ENCODE data around the gene ORC2.
"Not testable (repeated sequence)": the region's sequence is repeated elsewhere in the genome, so short reads cannot be mapped to it uniquely, and the experiment has no call there.

The ORC2 gene

DNA sequence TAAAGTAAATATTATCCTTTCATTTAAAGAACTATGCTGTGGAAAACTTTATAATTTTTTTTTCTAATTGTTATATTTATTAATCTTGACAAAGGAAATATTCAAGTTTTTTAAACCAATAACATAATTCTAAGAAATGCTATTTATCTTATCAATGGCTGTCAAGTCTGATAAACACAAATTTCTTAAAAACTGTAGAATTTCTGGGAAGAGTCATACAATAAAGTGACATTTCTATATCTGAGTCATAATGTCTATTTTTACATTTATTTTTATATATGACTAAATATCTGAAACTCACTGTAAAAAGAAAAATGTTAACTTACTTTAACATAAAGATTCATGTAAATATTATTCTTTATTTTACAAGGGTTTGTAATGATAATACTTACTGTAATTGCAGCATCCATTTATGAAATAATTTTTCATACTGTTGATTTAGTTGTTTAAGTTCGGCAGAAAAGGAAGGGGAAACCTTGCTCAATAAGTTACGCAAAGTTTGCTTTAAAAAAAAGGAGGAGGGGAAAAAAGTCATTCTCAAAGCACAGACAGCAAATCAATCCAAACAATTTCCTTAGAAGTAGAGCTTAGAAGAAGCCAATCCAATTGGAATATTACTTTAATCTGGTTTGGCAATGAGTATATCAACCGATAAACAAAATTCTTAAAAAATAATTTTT is 32.4 kb downstream of the ORC2 start:
- no peak for DNase-seq (ENCODE audit: low read depth in 2 of 2)

DNA sequence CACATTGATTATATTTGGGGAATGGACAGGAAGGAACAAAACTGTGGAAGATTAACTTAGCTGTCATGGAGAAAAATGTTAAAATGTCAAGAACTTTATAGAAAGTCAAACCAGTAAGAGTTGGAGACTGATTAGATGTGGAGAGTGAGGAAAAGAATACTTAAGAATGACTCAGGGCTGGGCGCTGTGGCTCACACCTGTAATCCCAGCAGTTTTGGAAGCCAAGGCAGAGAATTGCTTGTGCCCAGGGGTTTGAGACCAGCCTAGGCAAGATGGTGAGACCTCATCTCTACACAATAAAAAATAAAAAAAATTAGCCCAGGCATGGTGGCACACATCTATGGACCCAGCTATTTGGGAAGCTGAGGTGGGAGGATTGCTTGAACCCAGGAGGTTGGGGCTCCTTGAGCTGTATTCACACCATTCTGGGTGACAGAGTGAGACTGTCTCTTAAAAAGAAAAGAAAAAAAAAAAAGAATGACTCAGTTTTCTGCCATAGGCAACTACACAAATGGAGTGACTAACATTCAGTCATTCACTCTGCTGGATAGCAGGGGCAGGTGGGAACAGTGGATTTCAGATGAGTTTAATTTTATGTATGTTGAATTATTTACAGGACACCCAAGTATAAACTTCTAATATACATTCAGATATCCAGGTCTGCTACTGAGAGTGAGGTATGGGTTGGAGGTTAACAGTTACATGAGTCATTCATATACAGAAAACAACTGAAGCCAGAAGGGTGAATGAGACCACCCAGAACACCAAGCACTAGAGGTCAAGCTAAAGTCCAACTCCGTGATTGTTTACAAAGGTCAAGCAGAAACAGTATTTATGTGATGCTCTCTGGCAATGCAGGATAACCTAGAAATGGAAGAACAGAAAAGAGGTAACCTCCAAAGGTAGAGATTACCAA is 33.9 kb downstream of the ORC2 start:
- DNase-seq (ENCODE audit: low read depth in 2 of 2) = no peak

DNA sequence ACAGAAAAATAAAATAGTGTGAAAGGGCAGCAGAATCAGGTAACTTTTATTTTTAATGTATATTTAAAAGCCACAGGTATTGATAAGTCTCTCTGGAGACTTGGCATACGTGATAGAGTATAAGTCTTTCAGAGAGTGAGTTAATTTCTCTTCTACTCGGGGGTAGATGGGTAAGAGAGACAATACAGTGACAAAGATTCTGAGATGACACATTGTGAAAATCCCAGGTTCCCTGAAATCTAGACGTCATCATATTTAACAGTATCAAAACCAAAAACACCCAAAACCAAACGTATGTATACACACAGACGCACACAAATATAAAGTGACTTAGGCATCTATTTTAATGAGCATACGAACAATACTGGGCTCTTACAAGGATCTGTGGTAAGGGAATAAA is 41.0 kb downstream of the ORC2 start:
- DNase-seq (ENCODE audit: low read depth in 2 of 2) = no peak

DNA sequence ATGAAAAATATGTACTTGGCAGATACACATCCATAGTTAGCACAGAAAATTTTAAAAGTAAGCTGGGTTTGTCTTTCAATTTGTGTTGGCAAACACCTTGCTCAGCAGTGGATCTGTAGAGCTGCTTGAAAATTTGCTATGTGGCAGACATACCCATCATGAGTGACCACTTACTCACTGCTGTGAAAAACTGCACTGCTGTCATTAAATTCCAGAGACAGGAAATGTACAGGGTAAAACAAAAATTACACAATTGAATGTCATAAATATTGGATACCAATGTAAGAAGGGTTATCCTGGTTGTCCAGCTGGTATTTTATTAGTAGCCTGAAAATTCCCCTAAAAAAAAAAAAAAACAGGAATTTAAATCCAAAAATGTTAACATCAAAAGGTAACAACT is 49.8 kb downstream of the ORC2 start:
- no peak for DNase-seq (ENCODE audit: low read depth in 2 of 2)

DNA sequence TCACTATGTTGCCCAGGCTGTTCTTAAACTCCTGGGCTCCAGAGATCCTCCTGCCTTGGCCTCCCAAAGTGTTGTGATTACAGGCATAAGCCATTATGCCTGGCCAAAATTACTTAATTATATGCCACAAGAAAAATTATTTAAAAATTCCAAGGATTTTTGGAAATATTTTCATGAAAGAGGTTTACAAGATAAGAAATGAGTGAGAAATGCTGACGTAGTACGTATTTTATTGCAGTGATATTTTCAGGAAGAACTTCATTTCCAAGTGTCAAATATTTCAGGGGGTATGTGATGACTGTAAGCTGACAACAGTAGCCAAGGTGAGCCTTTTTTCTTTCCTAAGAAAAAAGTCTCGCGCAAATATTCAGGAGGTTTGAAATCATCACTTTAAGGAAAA is 53.5 kb downstream of the ORC2 start:
- DNase-seq (ENCODE audit: low read depth in 2 of 2) = no peak

DNA sequence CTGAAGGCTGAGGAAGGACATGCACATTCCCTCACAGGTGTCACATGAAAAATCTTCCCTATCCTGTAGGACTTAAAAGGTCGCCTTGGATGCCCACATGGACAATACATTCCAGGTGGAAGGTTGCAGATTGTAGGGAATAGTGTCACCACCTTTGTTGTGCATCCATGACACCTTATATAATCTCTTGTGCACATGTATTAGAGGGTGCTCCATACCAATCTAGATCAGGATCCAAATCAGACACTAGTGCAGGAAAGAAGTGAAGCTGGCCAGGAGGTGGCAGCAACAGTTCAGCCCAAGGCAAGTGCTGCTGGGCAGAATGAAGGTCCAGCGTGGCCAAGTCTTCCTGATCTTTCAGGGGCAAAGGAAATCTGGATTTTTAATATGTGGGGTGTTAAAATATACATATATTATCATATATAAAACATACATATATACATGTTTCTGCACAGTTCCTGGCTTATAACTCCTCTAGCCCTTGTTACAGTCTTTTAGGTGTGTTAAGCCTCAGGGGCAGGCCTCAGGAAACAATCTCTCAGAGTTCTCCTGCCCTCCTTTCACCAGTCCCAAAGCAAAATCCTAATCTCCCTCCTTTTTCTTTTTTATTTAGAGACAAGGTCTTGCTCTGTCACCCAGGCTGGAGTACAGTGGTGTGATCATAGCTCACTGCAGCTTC is 57.7 kb downstream of the ORC2 start:
- DNase-seq (ENCODE audit: low read depth in 2 of 2) = peak in 1 of 2 donors; percentile 10

DNA sequence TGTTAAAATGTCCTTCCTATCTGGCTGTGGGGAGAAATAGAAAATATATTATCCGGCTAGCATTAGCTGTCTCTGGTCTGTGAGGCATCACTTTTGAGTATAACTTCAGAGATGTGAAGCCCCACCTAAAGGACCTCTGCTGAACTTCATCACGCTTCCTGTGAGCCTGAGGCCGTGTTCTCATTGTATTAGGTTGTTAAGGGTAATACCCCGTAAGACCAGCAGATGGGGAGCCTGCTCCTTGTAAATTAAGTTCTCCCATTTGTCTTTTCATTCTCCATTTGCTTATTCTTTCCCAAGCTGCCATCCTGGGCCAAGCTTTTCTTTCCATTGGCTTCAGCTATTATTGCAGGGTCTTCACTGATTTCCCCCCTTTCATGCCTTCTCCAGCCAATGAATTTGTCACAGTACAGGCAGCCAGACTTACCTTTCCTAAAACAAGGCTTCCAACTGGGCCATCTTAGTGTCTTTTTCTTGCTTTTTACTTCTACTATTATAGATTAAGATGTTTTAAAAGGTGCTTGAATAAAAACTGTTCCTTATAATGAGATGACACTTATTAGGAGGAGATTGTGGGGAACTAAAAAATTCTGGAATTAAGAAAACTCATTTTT is 61.9 kb downstream of the ORC2 start:
- DNase-seq (ENCODE audit: low read depth in 2 of 2) = peak; percentile 33 to 44

DNA sequence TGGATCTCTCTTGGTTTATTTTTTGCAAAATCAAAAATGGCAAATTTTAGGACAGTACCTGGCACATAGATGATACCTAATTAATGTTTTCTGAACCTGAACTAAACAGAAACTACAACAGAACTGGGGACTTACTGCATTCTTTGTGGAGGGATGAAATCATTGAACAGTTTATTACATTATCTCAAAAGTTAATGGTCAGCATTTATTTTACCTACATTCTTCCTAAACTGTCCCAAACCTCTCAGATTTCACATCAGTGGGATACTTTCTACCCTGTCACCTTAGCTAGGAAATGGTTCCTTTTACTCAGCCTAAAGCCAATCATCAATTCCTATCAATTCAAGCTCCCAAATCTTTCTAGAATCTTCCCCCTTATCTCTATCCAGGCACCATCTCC is 64.0 kb downstream of the ORC2 start:
- DNase-seq (ENCODE audit: low read depth in 2 of 2) = no peak

DNA sequence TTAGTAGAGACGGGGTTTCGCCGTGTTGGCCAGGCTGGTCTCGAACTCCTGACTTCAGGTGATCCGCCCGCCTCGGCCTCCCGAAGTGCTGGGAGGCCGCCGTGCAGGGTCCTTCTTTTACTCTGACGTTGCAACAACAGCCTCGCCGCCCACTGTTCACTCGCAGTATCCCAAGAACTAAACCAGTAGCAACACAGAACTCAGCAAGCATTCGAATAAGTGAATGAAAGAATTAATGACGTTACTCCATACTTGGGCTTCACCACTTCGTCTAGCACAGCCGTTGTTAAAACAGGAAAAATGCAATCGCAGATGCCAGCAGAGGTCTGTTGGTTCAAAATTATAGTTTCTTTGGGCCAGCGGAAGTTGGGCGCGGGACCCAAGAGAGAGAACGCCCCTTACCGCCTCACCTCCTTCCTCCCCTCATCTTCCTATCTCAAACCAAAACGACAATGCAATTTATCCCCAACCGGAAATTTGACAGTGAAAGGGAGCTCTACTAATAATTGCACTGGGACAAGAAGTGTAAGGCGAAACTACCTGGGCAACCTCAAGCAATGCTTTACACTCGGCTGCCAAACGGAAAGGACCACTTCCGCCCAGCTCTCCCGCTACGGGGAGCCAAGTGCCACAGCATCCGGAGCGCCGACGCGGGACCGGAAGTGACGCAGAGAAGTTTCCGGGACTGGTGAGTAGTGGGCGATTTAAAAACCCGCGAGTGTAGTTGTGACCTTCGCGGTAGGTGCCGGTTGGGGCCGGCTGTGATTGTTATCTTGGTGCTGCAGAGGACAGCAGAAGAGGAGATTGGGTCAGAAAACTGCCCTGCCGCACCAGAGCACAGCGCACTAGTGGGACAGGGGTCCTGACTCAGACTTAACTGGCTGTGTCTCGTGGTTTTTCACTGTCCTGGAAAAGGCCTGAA is 74.5 kb downstream of the ORC2 start, which contains the start of the genes NIF3L1 and PPIL3:
Gene NIF3L1 (plus strand): TSS at position 668 of the 922 bp plus-strand sequence. CDS start 2,573 bp downstream, outside the sequence.
Gene PPIL3 (minus strand): TSS at position 374 of the 922 bp plus-strand sequence. CDS start 1,462 bp downstream, outside the sequence.
- DNase-seq (ENCODE audit: low read depth in 2 of 2) = peak; percentile 86 to 89

DNA sequence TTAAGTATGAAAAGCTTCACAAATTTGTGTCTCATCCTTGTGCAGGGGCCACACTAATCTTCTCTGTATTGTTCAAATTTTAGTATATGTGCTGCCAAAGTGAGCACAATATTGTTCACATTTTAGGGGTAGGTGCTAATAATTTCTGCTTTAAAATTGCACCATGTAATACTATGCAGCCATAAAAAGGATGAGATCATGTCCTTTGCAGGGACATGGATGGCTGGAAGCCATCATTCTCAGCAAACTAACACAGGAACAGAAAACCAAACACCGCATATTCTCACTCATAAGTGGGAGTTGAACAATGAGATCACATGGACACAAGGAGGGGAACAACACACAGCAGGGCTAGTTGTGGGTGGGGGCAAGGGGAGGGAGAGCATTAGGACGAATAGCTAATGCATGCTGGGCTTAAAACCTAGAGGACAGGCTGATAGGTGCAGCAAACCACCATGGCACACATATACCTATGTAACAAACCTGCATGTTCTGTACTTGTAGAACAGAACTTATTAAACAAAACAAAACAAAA is 81.7 kb downstream of the ORC2 start:
- not testable (repeated sequence) for DNase-seq (ENCODE audit: low read depth in 2 of 2)

DNA sequence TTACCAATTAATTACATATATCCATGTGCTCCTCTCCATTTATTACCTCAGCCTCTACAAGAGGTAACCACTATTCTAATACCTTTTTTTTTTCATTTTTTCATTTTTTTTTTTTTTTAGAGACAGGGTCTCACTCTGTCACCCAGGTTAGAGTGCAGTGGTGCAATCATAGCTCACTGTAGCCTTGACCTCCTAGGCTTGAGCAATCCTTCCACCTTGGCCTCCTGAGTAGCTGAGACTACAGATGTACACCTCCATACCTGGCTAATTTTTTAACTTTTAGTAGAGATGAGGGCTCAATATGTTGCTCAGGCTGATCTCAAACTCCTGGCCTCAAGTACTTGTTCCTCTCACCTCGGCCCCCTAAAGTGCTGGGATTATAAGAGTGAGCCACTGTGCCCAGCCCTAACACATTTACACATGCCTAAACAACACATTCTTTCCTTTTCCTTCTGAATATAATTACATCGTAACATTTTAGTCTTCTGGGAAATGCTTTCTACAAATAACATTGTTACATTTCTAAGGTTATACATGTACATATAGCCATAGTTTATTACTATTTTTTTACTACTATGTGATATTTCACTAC is 85.1 kb downstream of the ORC2 start:
- no peak for DNase-seq (ENCODE audit: low read depth in 2 of 2)

DNA sequence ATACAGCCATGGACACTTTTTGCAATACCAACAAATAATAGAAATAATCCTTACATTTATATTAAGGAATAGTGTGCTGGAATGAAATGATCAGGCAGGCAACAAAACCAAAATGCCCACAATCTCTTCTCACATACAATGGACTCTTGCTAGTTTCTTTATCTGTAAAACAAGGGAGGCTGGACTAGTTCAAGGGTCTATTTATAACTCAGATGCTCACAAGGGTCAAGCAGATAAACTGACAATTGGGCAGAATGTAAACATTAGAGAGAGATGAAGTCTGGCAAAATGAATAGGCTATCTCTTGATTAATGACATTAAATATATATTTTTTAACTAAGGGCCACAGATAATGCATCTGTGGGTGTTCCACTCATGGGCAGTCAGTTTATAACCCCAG is 86.0 kb downstream of the ORC2 start:
- no peak for DNase-seq (ENCODE audit: low read depth in 2 of 2)

DNA sequence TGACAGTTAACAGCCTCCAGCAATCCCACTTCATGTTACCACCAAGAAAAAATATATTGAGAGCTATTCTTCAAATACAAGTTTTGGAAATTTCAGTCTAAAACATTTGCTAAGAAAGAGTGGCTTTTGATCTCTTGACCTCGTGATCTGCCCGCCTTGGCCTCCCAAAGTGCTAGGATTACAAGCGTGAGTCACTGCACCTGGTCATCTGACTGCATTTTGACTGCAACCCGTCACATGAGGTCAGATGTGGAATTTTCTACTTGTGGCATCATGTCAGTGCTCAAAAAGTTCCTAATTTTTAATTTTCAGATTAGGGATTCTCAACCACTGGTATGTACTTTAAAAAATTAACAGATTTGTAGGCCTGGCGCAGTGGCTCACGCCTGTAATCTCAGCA is 89.9 kb downstream of the ORC2 start:
- DNase-seq (ENCODE audit: low read depth in 2 of 2) = no peak

DNA sequence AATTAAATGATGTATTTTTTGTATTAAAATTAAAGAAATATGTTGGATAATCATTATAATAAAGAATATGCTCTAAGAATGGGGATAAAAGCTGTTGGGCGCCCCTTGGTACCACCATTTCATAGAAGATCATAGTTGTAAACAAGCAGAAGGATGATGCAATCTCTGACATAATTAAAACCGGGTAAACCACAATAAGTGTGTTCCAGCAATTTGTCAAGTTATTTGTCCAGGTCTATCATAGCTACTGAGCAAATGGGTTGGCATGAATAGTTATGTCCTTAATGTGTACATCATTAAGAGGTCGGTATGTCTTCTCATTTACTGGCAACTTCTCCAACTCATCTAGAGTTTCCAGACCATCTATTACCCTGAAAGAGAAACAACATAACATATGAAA is 92.3 kb downstream of the ORC2 start:
- no peak for DNase-seq (ENCODE audit: low read depth in 2 of 2)

DNA sequence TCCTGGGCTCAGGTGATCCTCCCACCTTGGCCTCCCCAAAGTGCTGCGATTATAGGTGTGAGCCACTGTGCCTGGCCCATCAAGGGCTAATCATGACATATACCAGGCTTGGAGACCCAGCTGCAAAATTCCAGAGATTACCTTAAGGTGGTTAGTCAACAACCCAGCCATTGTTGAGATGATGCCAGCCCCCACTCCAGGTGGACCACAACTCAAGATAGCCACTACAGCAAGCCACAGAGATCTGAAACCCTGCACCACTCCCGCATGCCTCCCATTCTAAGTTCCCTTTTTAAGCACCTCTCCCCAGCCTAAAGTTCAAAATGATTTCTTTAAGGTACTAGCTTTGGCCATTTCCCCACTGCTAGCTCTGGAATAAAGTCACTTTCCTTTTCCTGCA is 94.4 kb downstream of the ORC2 start:
- no peak for DNase-seq (ENCODE audit: low read depth in 2 of 2)

DNA sequence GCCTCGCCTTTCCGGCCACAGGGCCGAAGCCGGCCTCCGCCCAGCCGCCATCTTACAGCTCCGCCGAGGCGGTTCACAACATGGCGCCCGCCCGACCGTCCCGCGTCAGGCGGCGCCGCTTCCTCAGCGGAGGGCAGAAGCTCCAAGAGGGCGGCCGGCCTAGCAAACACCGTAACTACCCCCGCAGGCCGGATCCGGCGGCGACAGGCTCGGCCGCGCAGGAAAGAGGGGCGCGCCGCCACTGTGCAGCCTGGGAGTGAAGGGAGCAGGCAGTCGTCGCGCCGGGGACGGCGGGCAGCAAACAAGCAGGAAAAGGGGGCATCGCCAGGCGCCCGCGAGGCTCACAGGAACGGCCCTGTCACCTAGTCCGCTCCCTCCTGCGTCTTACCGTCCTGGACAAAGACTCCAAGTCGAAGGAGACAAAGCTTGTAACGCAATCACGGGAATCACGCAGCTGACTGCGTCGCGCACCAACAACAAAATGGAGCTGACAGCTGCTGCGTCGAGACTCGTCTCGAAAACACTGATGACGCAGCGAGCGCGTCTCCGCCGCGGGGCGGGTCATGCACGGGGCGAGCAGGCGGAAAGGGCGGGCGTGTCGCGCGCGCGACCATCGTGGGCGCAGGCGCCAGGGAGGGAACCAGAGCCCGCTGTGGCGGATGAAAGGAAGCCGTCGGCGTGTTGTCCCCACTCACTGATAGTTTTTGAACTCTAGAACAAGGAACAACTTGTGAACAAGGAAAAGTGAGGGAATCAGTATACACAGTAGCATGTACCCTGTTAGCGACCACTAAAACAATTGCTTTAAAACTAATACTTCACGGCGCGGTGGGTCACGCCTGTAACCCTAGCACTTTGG is 99.1 kb downstream of the ORC2 start, which contains the start of gene CLK1:
Gene CLK1 (minus strand): TSS at position 483 of the 859 bp plus-strand sequence. CDS start 2,796 bp downstream, outside the sequence.
- peak; percentile 85 to 91 for DNase-seq (ENCODE audit: low read depth in 2 of 2)

DNA sequence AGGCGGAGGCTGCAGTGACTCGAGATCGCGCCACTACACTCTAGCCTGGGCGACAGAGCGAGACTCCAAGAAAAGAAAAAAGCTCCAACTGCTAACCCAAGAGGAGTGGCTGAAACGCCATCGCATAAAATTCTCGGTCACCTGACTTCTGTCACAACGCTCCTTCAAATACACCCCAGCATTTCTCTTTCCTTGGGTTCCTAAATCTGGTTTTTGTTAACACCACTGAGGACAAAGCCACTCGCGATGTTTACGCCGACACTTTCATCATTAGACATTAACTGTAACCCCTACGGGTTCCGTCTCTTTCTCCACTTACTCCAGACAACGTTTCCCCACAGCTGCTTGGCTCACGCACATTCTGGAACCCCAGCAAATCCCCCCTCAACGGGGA is 99.7 kb downstream of the ORC2 start:
- no peak for DNase-seq (ENCODE audit: low read depth in 2 of 2)

DNA sequence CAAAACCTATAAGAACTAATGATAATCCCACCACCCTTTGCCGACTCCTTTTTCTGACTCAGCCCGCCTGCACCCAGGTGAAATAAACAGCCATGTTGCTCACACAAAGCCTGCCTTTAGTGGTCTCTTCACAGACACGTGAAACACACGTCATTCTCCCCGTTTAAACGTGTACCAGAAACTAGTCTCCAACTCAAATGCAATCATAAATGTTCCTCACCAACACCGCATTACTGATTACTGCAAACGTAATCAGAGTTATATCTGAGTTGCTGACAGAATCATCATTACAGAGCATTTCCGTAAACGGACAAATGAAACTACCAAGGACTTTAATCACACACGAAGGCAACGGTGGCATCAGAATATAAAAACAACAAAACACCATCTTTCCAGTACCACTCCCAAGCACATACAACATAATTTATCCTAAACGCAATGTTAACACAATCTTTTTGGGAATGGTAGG is 100.9 kb downstream of the ORC2 start:
- DNase-seq (ENCODE audit: low read depth in 2 of 2) = peak in 1 of 2 donors; percentile 10

DNA sequence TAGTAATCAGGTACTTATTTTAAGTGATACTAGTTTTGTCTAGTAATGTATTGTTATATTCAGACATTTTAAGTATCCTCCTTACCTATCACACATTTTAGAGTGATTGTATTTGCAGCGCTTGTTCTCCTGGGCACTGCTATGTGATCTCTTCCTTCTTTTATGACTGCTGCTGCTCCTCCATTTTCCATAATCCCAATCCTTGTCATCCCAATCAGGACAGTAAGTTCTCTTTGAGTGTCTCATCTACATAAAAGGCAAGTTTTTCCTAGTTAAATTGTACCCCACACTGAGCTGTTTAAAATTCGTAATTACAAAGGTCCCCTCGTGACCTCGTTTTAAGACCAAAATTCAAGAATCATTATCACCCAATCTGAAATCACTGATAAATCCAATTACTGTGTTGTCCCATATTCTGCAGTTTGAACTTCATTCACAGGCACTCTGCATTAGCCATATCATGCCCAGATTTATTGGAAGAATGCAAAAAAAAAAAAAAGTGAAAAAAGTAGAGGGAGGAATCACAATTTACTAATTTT is 101.8 kb downstream of the ORC2 start:
- DNase-seq (ENCODE audit: low read depth in 2 of 2) = no peak

All from stimulated activated CD4-positive, alpha-beta T cell treated with anti-CD3 and anti-CD28 coated beads, Interleukin-1b, Interleukin-23, amount 100 ng/mL, for 1 hour (primary cell).